GM23338 (cell line): ENCODE measurements around the gene SUMF1. TPM values are rescaled to one million over a fixed set of nuclear protein-coding genes. Genes with fewer than 3 reads are reported as not detected.

Experiments used
- ATAC-seq: fragments of 200-7000 bp; cut with Tn5 transposase; 3 replicates; pipeline ENCODE4 v1.9.1; 2020
- DNase-seq: peaks from one replicate; pipeline ENCODE4 v3.0.0-alpha.2; 2015; ENCODE audit warnings: low spot score
- H2AFZ ChIP-seq: fragments of 200-600 bp; sonication (generic); 2 replicates; pipeline ENCODE4 v1.8.0; 2016; ENCODE audit warnings: antibody characterized with exemption, mild to moderate bottlenecking, moderate library complexity
- H3F3A ChIP-seq: fragments of 200-600 bp; sonication (generic); replicated peaks from 2 replicates; pipeline ENCODE4 v1.8.0; 2017; ENCODE audit warnings: antibody characterized with exemption, mixed run types, low read depth
- H3K27ac ChIP-seq: fragments of 200-600 bp; sonication (generic); 2 replicates; pipeline ENCODE4 v1.6.1; 2016; ENCODE audit warnings: low read depth
- H3K27me3 ChIP-seq: fragments of 200-600 bp; sonication (generic); 2 replicates; pipeline ENCODE4 v1.8.0; 2016; ENCODE audit warnings: mild to moderate bottlenecking, mixed run types, moderate library complexity; ENCODE audit not compliant: insufficient read depth
- H3K36me3 ChIP-seq: fragments of 200-600 bp; sonication (generic); 2 replicates; pipeline ENCODE4 v1.8.0; 2016; ENCODE audit warnings: mild to moderate bottlenecking; ENCODE audit not compliant: insufficient read depth
- H3K4me1 ChIP-seq: fragments of 200-600 bp; sonication (generic); 2 replicates; pipeline ENCODE4 v1.8.0; 2016; ENCODE audit warnings: mild to moderate bottlenecking, moderate library complexity; ENCODE audit not compliant: insufficient read depth
- H3K4me2 ChIP-seq: fragments of 200-600 bp; sonication (generic); 2 replicates; pipeline ENCODE4 v1.7.1; 2017; ENCODE audit warnings: mixed run types
- H3K4me3 ChIP-seq: fragments of 200-600 bp; sonication (generic); 2 replicates; pipeline ENCODE4 v1.6.1; 2016; ENCODE audit warnings: mixed run types
- H3K79me2 ChIP-seq: fragments of 200-600 bp; sonication (generic); replicated peaks from 2 replicates; pipeline ENCODE4 v1.8.0; 2017; ENCODE audit warnings: mild to moderate bottlenecking; ENCODE audit not compliant: insufficient read depth
- H3K9me2 ChIP-seq: fragments of 200-600 bp; sonication (generic); 2 replicates; pipeline ENCODE4 v1.8.0; 2017; ENCODE audit not compliant: insufficient read depth
- H4K20me1 ChIP-seq: fragments of 200-600 bp; sonication (generic); replicated peaks from 2 replicates; pipeline ENCODE4 v1.8.0; 2017; ENCODE audit warnings: mild to moderate bottlenecking; ENCODE audit not compliant: insufficient read depth
- H3K27ac Mint-ChIP-seq: 2 replicates; pipeline ENCODE4 v1.8.0; 2020; ENCODE audit warnings: inconsistent platforms, mild to moderate bottlenecking, moderate library complexity, mixed read lengths
- H3K27me3 Mint-ChIP-seq: 3 replicates; pipeline ENCODE4 v1.8.0; 2022; ENCODE audit warnings: low read depth, mild to moderate bottlenecking, moderate library complexity, mixed read lengths, inconsistent platforms; ENCODE audit not compliant: insufficient read depth, poor library complexity
- H3K36me3 Mint-ChIP-seq: 3 replicates; pipeline ENCODE4 v1.8.0; 2021; ENCODE audit warnings: low read depth, mild to moderate bottlenecking, inconsistent platforms, moderate library complexity, mixed read lengths
- H3K4me1 Mint-ChIP-seq: 3 replicates; pipeline ENCODE4 v1.8.0; 2020; ENCODE audit warnings: mild to moderate bottlenecking, inconsistent platforms, mixed read lengths
- H3K4me3 Mint-ChIP-seq: 3 replicates; pipeline ENCODE4 v1.8.0; 2021; ENCODE audit warnings: moderate library complexity, mild to moderate bottlenecking, inconsistent platforms, mixed read lengths
- H3K9me3 Mint-ChIP-seq: 3 replicates; pipeline ENCODE4 v1.8.0; 2020; ENCODE audit warnings: moderate library complexity, mild to moderate bottlenecking, inconsistent platforms, mixed read lengths
- CREB1 ChIP-seq: fragments of 250-450 bp; sonication (Bioruptor Pico); IDR thresholded peaks from 2 replicates; pipeline ENCODE4 v1.5.0; 2020; ENCODE audit warnings: low read depth, mild to moderate bottlenecking, moderate library complexity
- EZH2 ChIP-seq: fragments of 200-600 bp; sonication (generic); IDR thresholded peaks from one replicate; pipeline ENCODE4 v1.8.0; 2017; ENCODE audit warnings: antibody characterized with exemption, mild to moderate bottlenecking, low read depth; ENCODE audit not compliant: unreplicated experiment
- EZH2phosphoT487 ChIP-seq: fragments of 200-600 bp; sonication (generic); IDR thresholded peaks from one replicate; pipeline ENCODE4 v1.8.1; 2018; ENCODE audit warnings: antibody characterized with exemption; ENCODE audit not compliant: unreplicated experiment
- JUNB ChIP-seq: IDR thresholded peaks from one replicate; pipeline ENCODE4 v1.6.1; 2016; ENCODE audit warnings: antibody characterized with exemption; ENCODE audit not compliant: unreplicated experiment
- NANOG ChIP-seq: IDR thresholded peaks from 2 replicates; pipeline ENCODE4 v1.6.1; 2016; ENCODE audit warnings: antibody characterized with exemption, borderline replicate concordance
- POLR2AphosphoS5 ChIP-seq: IDR thresholded peaks from 2 replicates; pipeline ENCODE4 v1.6.1; 2016; ENCODE audit warnings: antibody characterized with exemption, low read depth
- STAT1 ChIP-seq: IDR thresholded peaks from one replicate; pipeline ENCODE4 v1.6.1; 2016; ENCODE audit warnings: antibody characterized with exemption; ENCODE audit not compliant: unreplicated experiment
- ZNF114 ChIP-seq: fragments of 250-450 bp; sonication (Bioruptor Pico); IDR thresholded peaks from 2 replicates; pipeline ENCODE4 v1.5.0; 2020; ENCODE audit warnings: mild to moderate bottlenecking, moderate library complexity
- ZNF331 ChIP-seq: fragments of 250-450 bp; sonication (Bioruptor Pico); IDR thresholded peaks from 2 replicates; pipeline ENCODE4 v1.5.0; 2020; ENCODE audit warnings: low read depth, mild to moderate bottlenecking, moderate library complexity
- polyA plus RNA-seq: library from polyadenylated mRNA; unstranded; fragments of >200 nt; fragmentation: Nextera tagmentation; extraction: Ambion mirVana; gene quantifications from 2 replicates; pipeline ENCODE4 v1.2.1, GENCODE V29; 2016
- total RNA-seq: library from RNA; depleted of rRNA; stranded (reverse); fragments of >200 nt; shearing (Covaris generic); gene quantifications from 2 replicates; pipeline ENCODE4 v1.2.3, GENCODE V29; 2014
- TF ChIP-seq, protein P1 (sequence below): fragments of 250-450 bp; sonication (Bioruptor Pico); IDR thresholded peaks from 2 replicates; pipeline ENCODE4 v1.5.0; 2020; ENCODE audit warnings: mild to moderate bottlenecking, moderate library complexity
- TF ChIP-seq, protein P2 (sequence below), 2 experiments: fragments of 200-600 bp in 1 of 2; sonication (generic) in 1 of 2; conservative IDR thresholded peaks; 2 replicates each; pipeline versions ENCODE4 v1.5.1 to v1.6.1; 2016 to 2017; ENCODE audit warnings: antibody characterized with exemption in 2 of 2, low read depth in 2 of 2, mild to moderate bottlenecking in 2 of 2, moderate library complexity in 1 of 2
- TF ChIP-seq, protein P3 (sequence below): IDR thresholded peaks from 2 replicates; pipeline ENCODE4 v1.6.1; 2016; ENCODE audit warnings: antibody characterized with exemption
- TF ChIP-seq, protein P4 (sequence below): IDR thresholded peaks from one replicate; pipeline ENCODE4 v1.6.1; 2018; ENCODE audit warnings: antibody characterized with exemption; ENCODE audit not compliant: unreplicated experiment

The SUMF1 gene
- total and polyA plus RNA-seq, 2 experiments from 2014 or later = 6.9 to 20.3 TPM

DNA sequence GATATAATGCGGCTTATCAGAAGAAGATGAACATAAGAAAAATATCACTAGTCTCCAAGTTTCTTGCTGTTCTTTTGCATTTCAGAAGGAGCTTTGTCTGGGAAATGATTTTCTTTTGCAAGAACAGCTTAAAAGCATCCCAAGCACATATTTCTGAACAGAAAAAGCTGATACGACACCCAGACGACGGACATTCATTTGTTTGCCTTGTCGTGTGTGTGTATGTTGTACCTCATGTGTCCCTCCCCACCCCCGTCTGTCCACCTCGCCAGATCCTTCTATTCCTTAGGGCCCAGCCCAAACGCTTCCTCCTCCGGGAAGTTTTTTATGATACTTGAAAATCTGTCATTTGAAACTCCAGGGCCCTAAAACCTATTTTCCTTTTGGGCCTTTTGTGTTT is 34.9 kb upstream of the SUMF1 start:
- H3K4me3 ChIP-seq = no peak overlapping the region

More for the DNA sequence above, 34.9 kb upstream of the SUMF1 start:
- no peaks in the 10 kb centered on the region for H3K9me3 Mint-ChIP-seq
- no peak overlapping the region for H3K4me2 ChIP-seq
- no peaks in the 10 kb centered on the region for H3K79me2 ChIP-seq
- no peaks in the 10 kb centered on the region for H3K9me2 ChIP-seq
- ATAC-seq (no peak), DNase-seq (no peak)
- no peaks in the 10 kb centered on the region for H3K27me3 ChIP-seq
- H3K4me3 Mint-ChIP-seq = no peak overlapping the region
- H3K27ac Mint-ChIP-seq = no peak overlapping the region
- TF ChIP-seq, protein P1, sequence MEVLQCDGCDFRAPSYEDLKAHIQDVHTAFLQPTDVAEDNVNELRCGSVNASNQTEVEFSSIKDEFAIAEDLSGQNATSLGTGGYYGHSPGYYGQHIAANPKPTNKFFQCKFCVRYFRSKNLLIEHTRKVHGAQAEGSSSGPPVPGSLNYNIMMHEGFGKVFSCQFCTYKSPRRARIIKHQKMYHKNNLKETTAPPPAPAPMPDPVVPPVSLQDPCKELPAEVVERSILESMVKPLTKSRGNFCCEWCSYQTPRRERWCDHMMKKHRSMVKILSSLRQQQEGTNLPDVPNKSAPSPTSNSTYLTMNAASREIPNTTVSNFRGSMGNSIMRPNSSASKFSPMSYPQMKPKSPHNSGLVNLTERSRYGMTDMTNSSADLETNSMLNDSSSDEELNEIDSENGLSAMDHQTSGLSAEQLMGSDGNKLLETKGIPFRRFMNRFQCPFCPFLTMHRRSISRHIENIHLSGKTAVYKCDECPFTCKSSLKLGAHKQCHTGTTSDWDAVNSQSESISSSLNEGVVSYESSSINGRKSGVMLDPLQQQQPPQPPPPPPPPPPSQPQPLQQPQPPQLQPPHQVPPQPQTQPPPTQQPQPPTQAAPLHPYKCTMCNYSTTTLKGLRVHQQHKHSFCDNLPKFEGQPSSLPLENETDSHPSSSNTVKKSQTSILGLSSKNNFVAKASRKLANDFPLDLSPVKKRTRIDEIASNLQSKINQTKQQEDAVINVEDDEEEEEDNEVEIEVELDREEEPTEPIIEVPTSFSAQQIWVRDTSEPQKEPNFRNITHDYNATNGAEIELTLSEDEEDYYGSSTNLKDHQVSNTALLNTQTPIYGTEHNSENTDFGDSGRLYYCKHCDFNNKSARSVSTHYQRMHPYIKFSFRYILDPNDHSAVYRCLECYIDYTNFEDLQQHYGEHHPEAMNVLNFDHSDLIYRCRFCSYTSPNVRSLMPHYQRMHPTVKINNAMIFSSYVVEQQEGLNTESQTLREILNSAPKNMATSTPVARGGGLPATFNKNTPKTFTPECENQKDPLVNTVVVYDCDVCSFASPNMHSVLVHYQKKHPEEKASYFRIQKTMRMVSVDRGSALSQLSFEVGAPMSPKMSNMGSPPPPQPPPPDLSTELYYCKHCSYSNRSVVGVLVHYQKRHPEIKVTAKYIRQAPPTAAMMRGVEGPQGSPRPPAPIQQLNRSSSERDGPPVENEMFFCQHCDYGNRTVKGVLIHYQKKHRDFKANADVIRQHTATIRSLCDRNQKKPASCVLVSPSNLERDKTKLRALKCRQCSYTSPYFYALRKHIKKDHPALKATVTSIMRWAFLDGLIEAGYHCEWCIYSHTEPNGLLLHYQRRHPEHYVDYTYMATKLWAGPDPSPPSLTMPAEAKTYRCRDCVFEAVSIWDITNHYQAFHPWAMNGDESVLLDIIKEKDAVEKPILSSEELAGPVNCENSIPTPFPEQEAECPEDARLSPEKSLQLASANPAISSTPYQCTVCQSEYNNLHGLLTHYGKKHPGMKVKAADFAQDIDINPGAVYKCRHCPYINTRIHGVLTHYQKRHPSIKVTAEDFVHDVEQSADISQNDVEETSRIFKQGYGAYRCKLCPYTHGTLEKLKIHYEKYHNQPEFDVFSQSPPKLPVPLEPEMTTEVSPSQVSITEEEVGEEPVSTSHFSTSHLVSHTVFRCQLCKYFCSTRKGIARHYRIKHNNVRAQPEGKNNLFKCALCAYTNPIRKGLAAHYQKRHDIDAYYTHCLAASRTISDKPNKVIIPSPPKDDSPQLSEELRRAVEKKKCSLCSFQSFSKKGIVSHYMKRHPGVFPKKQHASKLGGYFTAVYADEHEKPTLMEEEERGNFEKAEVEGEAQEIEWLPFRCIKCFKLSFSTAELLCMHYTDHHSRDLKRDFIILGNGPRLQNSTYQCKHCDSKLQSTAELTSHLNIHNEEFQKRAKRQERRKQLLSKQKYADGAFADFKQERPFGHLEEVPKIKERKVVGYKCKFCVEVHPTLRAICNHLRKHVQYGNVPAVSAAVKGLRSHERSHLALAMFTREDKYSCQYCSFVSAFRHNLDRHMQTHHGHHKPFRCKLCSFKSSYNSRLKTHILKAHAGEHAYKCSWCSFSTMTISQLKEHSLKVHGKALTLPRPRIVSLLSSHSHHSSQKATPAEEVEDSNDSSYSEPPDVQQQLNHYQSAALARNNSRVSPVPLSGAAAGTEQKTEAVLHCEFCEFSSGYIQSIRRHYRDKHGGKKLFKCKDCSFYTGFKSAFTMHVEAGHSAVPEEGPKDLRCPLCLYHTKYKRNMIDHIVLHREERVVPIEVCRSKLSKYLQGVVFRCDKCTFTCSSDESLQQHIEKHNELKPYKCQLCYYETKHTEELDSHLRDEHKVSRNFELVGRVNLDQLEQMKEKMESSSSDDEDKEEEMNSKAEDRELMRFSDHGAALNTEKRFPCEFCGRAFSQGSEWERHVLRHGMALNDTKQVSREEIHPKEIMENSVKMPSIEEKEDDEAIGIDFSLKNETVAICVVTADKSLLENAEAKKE (CRISPR knock-in tag) = no peak
- TF ChIP-seq, protein P2, sequence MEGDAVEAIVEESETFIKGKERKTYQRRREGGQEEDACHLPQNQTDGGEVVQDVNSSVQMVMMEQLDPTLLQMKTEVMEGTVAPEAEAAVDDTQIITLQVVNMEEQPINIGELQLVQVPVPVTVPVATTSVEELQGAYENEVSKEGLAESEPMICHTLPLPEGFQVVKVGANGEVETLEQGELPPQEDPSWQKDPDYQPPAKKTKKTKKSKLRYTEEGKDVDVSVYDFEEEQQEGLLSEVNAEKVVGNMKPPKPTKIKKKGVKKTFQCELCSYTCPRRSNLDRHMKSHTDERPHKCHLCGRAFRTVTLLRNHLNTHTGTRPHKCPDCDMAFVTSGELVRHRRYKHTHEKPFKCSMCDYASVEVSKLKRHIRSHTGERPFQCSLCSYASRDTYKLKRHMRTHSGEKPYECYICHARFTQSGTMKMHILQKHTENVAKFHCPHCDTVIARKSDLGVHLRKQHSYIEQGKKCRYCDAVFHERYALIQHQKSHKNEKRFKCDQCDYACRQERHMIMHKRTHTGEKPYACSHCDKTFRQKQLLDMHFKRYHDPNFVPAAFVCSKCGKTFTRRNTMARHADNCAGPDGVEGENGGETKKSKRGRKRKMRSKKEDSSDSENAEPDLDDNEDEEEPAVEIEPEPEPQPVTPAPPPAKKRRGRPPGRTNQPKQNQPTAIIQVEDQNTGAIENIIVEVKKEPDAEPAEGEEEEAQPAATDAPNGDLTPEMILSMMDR (conservative IDR thresholded peaks at IDR 0.05; ENCODE audit: low read depth in 2 of 2) = no peak
- TF ChIP-seq STAT1 (no peak), ZNF331 (CRISPR knock-in tag) (no peak), ZNF114 (CRISPR knock-in tag) (no peak), POLR2AphosphoS5 (no peak), NANOG (no peak), JUNB (no peak), EZH2phosphoT487 (no peak), CREB1 (CRISPR knock-in tag) (no peak), EZH2 (no peak)
- TF ChIP-seq, protein P3, sequence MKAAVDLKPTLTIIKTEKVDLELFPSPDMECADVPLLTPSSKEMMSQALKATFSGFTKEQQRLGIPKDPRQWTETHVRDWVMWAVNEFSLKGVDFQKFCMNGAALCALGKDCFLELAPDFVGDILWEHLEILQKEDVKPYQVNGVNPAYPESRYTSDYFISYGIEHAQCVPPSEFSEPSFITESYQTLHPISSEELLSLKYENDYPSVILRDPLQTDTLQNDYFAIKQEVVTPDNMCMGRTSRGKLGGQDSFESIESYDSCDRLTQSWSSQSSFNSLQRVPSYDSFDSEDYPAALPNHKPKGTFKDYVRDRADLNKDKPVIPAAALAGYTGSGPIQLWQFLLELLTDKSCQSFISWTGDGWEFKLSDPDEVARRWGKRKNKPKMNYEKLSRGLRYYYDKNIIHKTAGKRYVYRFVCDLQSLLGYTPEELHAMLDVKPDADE = no peak
- TF ChIP-seq, protein P4, sequence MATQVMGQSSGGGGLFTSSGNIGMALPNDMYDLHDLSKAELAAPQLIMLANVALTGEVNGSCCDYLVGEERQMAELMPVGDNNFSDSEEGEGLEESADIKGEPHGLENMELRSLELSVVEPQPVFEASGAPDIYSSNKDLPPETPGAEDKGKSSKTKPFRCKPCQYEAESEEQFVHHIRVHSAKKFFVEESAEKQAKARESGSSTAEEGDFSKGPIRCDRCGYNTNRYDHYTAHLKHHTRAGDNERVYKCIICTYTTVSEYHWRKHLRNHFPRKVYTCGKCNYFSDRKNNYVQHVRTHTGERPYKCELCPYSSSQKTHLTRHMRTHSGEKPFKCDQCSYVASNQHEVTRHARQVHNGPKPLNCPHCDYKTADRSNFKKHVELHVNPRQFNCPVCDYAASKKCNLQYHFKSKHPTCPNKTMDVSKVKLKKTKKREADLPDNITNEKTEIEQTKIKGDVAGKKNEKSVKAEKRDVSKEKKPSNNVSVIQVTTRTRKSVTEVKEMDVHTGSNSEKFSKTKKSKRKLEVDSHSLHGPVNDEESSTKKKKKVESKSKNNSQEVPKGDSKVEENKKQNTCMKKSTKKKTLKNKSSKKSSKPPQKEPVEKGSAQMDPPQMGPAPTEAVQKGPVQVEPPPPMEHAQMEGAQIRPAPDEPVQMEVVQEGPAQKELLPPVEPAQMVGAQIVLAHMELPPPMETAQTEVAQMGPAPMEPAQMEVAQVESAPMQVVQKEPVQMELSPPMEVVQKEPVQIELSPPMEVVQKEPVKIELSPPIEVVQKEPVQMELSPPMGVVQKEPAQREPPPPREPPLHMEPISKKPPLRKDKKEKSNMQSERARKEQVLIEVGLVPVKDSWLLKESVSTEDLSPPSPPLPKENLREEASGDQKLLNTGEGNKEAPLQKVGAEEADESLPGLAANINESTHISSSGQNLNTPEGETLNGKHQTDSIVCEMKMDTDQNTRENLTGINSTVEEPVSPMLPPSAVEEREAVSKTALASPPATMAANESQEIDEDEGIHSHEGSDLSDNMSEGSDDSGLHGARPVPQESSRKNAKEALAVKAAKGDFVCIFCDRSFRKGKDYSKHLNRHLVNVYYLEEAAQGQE = no peak
- H3K27me3 Mint-ChIP-seq = peaks cover 7% of the 10 kb centered on the region
- H2AFZ ChIP-seq = no peak overlapping the region
- peaks cover 10% of the 10 kb centered on the region for H3K4me1 Mint-ChIP-seq
- 0 out of 2 replicates have a peak, but pooled peaks cover 7% of the 10 kb centered on the region for H3K4me1 ChIP-seq
- no peak overlapping the region for H3K27ac ChIP-seq
- no peaks in the 10 kb centered on the region for H3K36me3 ChIP-seq
- no peaks in the 10 kb centered on the region for H3F3A ChIP-seq
- H4K20me1 ChIP-seq = no peaks in the 10 kb centered on the region; the same call in 1 of the 2 replicates
- H3K36me3 Mint-ChIP-seq = no peaks in the 10 kb centered on the region
